Natural killer cell (primary cell): ENCODE data around the gene UBE2G2. TPM values are rescaled to one million over a fixed set of nuclear protein-coding genes. Genes with fewer than 3 reads are reported as not detected.

Source experiments
- ATAC-seq, 3 donors: fragments of 150-1000 bp in 2 of 3; fragments of 200-7000 bp in 1 of 3; cut with Tn5 transposase; 1 replicate in 1 of 3; 2 replicates in 2 of 3; pipeline ENCODE4 v1.10.0; 2021; ENCODE audit warnings: mild to moderate bottlenecking in 2 of 3, moderate library complexity in 2 of 3
- DNase-seq, 2 donors: peaks; one replicate each; pipeline versions ENCODE4 v3.0.0 to v3.0.0-alpha.2; 2013 to 2021; ENCODE audit warnings: mixed read lengths in 1 of 2
- H3K27ac ChIP-seq: one replicate; pipeline ENCODE4 v1.5.1; 2013; ENCODE audit warnings: mild to moderate bottlenecking, low read length
- H3K27me3 ChIP-seq: one replicate; pipeline ENCODE4 v1.6.1; 2013; ENCODE audit warnings: low read length; ENCODE audit not compliant: control insufficient read depth, insufficient read depth
- H3K36me3 ChIP-seq: one replicate; pipeline ENCODE4 v1.6.1; 2013; ENCODE audit warnings: low read length; ENCODE audit not compliant: control insufficient read depth, insufficient read depth
- H3K4me1 ChIP-seq: one replicate; pipeline ENCODE4 v1.6.1; 2013; ENCODE audit warnings: low read length; ENCODE audit not compliant: control insufficient read depth, insufficient read depth
- H3K4me3 ChIP-seq: one replicate; pipeline ENCODE4 v1.5.1; 2013; ENCODE audit warnings: low read length
- H3K9me3 ChIP-seq: one replicate; pipeline ENCODE4 v1.6.1; 2013; ENCODE audit warnings: low read length; ENCODE audit not compliant: control insufficient read depth, insufficient read depth
- H3K27ac Mint-ChIP-seq, 2 donors: one replicate each; pipeline ENCODE4 v1.8.0; 2022; ENCODE audit warnings: mild to moderate bottlenecking in 2 of 2, mixed read lengths in 2 of 2, moderate library complexity in 1 of 2
- H3K27me3 Mint-ChIP-seq, 2 donors: one replicate each; pipeline ENCODE4 v1.8.0; 2022; ENCODE audit warnings: low read depth in 2 of 2, mixed read lengths in 2 of 2
- H3K36me3 Mint-ChIP-seq: one replicate; pipeline ENCODE4 v1.8.0; 2022; ENCODE audit warnings: mixed read lengths
- H3K4me1 Mint-ChIP-seq, 2 donors: one replicate each; pipeline ENCODE4 v1.8.0; 2022; ENCODE audit warnings: mixed read lengths in 2 of 2
- H3K4me3 Mint-ChIP-seq: one replicate; pipeline ENCODE4 v1.8.0; 2022; ENCODE audit warnings: mild to moderate bottlenecking, moderate library complexity, mixed read lengths
- H3K9me3 Mint-ChIP-seq, 2 donors: one replicate each; pipeline ENCODE4 v1.8.0; 2022; ENCODE audit warnings: mixed read lengths in 2 of 2
- WGBS: methylation state at CpG from one replicate; pipeline ENCODE4 v1.1.7; 2013; ENCODE audit warnings: missing lambda C conversion rate; ENCODE audit not compliant: insufficient coverage; 5-methylcytosine and 5-hydroxymethylcytosine counted together
- intact Hi-C: fragments of 100-400 bp; cut with micrococcal nuclease; formaldehyde crosslinking; loops from one replicate; pipeline ENCODE4 v1.14.2; 2022
- total RNA-seq, 4 donors: library from RNA; stranded (reverse); fragments of 120-200 nt in 1 of 4; gene quantifications; one replicate each; pipeline versions ENCODE4 v1.2.3 to v1.2.4, GENCODE V29; 2013 to 2022
- TF ChIP-seq, protein P1 (sequence below): fragments of 200-600 bp; IDR thresholded peaks from one replicate; pipeline ENCODE4 v1.8.0; 2022; ENCODE audit warnings: antibody characterized with exemption

Gene UBE2G2, protein sequence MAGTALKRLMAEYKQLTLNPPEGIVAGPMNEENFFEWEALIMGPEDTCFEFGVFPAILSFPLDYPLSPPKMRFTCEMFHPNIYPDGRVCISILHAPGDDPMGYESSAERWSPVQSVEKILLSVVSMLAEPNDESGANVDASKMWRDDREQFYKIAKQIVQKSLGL
- total RNA-seq, result 100 to 1,000 TPM in 2 of 3 donors, 10 to 100 TPM in 1; 89.1 to 109 (median 107) TPM
- 93.5 TPM for total RNA-seq (2013)

DNA sequence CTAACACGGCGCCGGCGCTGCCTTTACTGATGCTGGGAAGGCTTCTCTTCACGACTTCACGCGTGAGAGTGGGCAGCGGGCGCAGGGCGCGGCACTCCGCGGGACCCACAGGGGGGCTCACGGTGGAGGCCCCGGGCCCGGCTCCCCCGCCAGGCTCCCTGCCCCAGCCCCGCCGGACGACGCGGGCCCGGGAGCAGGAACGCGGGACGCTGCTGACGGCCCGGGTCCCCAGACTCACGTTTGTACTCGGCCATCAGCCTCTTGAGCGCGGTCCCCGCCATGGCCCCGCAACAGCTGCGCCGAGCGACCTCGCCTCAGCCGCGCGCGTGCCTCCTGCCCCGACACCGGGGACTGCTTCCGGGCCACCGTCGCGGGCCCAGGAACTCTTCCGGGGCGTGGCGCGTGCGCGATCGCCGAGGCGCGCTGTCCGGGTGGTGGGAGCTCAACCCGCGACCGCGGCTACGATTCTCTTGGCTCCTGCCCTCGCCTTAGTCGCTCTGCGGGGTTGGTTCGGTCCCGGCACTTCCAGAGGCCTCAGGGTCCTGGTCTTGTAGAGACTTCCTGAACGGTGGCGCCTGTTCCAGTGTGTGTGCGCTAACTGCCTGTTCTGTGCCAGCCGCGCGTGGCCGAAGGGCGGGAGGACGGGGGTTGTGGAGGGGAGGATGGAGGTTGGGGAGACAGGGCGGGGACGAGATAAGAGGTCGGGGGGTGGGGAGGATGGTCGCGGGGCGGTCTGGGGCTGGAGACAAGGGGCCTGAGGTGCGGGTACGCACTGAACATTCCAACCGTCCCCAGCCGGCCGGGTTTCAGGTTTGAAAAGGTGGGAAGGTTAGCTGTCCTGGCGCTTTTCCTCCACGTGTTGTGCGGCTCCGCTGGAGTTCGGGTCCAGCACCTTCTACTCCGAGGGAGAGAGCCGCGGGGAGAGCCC lies at the start of gene UBE2G2:
Gene UBE2G2, minus strand, starts transcription at position 353 of the 928 bp plus-strand sequence. Its CDS starts 72 bp downstream, at position 281.
- peak within 1 kb of the TSS; percentile 64 for H3K27ac ChIP-seq
- H3K36me3 ChIP-seq, result peaks cover 10% of the 10 kb centered on the region
- H3K9me3 ChIP-seq, result no peaks in the 10 kb centered on the region
- peaks cover 20% of the 10 kb centered on the region for H3K4me1 ChIP-seq
- TF ChIP-seq, protein P1, sequence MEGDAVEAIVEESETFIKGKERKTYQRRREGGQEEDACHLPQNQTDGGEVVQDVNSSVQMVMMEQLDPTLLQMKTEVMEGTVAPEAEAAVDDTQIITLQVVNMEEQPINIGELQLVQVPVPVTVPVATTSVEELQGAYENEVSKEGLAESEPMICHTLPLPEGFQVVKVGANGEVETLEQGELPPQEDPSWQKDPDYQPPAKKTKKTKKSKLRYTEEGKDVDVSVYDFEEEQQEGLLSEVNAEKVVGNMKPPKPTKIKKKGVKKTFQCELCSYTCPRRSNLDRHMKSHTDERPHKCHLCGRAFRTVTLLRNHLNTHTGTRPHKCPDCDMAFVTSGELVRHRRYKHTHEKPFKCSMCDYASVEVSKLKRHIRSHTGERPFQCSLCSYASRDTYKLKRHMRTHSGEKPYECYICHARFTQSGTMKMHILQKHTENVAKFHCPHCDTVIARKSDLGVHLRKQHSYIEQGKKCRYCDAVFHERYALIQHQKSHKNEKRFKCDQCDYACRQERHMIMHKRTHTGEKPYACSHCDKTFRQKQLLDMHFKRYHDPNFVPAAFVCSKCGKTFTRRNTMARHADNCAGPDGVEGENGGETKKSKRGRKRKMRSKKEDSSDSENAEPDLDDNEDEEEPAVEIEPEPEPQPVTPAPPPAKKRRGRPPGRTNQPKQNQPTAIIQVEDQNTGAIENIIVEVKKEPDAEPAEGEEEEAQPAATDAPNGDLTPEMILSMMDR, result no peak
- ATAC-seq (peak; percentile 94 to 95 (median 94)), DNase-seq (peak; percentile 89 to 93)
- Mint-ChIP-seq H3K27ac (peak within 1 kb of the TSS; percentile 79 to 85), H3K36me3 (peaks cover 6% of the 10 kb centered on the region), H3K9me3 (no peaks in the 10 kb centered on the region), H3K4me3 (peak within 1 kb of the TSS; percentile 94), H3K4me1 (peaks cover 35 to 41% of the 10 kb centered on the region in 2 donors), H3K27me3 (no peaks in the 10 kb centered on the region)
- peak within 1 kb of the TSS; percentile 90 for H3K4me3 ChIP-seq
- intact Hi-C loops, result loop anchor here (1.0 to 5.0 kb wide), 3 partner anchors 74 to 131 kb away; no protein-coding TSS in a partner anchor
- WGBS, result under 1% methylated on average over 97 of the region's 97 CpGs
- no peaks in the 10 kb centered on the region for H3K27me3 ChIP-seq

DNA sequence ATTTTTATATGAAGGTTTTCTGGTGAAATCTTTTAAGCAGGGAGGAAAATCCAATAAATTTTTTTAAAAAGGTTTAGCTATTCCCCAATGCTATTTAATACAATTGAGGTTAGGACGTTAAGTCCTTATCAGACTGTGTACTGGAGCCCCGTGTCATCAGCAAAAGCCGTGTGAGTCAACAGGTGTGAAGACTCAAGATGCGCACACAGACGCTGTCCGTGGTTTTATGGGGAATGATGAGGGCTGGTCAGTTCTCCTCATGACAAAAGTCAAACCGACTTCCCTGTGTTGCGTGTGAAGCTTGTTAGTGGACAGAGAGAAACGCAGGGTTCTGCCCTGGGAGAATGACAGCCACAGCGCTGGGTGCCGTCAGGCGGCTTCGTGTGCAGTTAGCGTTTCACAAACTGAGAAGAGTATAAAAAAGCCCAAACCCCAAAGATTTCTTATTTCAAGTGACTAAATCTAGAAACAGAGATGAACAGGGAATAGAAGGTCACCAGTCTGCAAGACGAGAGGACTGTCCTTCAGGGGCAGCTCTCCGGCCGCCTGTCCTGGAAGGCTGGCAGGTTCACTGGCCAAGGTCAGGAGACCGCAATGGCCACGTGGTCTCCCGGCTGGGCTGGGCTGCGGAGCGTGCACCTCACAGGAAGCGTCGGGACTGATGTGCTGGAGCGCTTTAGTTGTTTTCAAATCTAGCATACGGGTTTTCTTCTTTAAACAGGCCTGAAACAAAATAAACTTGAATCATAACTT lies 49.5 kb upstream of the UBE2G2 start:
- no peak for DNase-seq
- Histone ChIP-seq H3K9me3 (no peaks in the 10 kb centered on the region), H3K36me3 (peaks cover 56% of the 10 kb centered on the region), H3K27ac (no peak overlapping the region), H3K4me3 (no peak overlapping the region), H3K4me1 (peaks cover 29% of the 10 kb centered on the region), H3K27me3 (no peaks in the 10 kb centered on the region)
- TF ChIP-seq, protein P1, result no peak
- H3K4me3 Mint-ChIP-seq, result peak overlapping the region; percentile 17
- no peaks in the 10 kb centered on the region for H3K36me3 Mint-ChIP-seq
- H3K9me3 Mint-ChIP-seq, result no peaks in the 10 kb centered on the region
- H3K4me1 Mint-ChIP-seq, result peaks cover 41 to 46% of the 10 kb centered on the region in 2 donors
- intact Hi-C loops, result no loop called here
- H3K27me3 Mint-ChIP-seq, result no peaks in the 10 kb centered on the region
- peak in 2 of 3 donors; percentile 16 to 26 for ATAC-seq
- H3K27ac Mint-ChIP-seq, result peak overlapping the region; percentile 62 to 69
- WGBS, result 81% methylated on average over 26 of the region's 26 CpGs

DNA sequence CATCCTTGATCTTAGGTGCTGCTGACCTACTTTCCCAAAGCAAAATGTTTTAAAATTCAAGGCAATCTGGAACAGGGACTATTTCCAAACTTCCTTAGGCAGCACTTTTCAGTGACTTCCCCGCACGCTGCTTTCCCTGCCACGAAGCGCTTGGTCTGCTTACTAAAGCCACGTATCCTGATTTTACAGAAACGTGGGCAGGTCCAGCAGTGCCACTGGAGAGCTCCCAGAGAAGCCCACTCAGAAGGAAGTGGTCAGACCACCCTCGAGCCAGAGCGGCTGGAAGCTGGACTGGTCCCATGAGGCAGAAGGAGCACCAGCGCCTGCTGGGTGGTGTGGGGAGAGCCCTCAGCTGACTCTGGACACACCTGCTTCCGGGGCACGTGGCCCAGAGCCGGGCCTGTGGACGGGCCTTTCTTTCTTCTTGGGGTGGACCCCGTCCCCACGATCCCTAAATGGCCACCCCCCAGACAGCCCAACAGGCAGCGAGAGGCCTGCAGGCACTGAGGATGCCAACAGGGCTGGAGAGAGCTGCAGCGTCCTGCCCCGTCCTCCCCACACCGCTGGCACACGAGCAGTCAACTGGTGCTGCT lies 48.7 kb upstream of the UBE2G2 start:
- Mint-ChIP-seq H3K4me1 (peaks cover 43 to 44% of the 10 kb centered on the region in 2 donors), H3K4me3 (no peak overlapping the region), H3K27ac (peak overlapping the region; percentile 62 to 69), H3K9me3 (no peaks in the 10 kb centered on the region), H3K27me3 (no peaks in the 10 kb centered on the region), H3K36me3 (no peaks in the 10 kb centered on the region)
- Histone ChIP-seq H3K4me1 (peaks cover 36% of the 10 kb centered on the region), H3K27me3 (no peaks in the 10 kb centered on the region), H3K9me3 (no peaks in the 10 kb centered on the region), H3K27ac (no peak overlapping the region), H3K4me3 (no peak overlapping the region), H3K36me3 (peaks cover 48% of the 10 kb centered on the region)
- 93% methylated on average over 20 of the region's 20 CpGs for WGBS
- ATAC-seq (no peak), DNase-seq (no peak)
- intact Hi-C loops, result no loop called here
- TF ChIP-seq, protein P1, result no peak
